ENCODE measurements around the gene APOBEC3B. TPM values are rescaled to one million over a fixed set of nuclear protein-coding genes. Genes with fewer than 3 reads are reported as not detected.
A peak's percentile ranks its signal among the peaks of the same experiment; 100 is the strongest.

The APOBEC3B gene
- total and polyA plus RNA-seq, 2 donors from 2014 or later: 1.0 to 2.7 TPM

- intact Hi-C loops (cut with DNase I): no loop called here
- Histone ChIP-seq H3K4me1 (ENCODE audit: control insufficient read depth in 2 of 3, insufficient read depth in 2 of 3, low read depth in 1 of 3, low read length in 3 of 3) (no peaks in the 10 kb centered on the region), H3K27me3 (ENCODE audit: control insufficient read depth, insufficient read depth, low read length) (no peaks in the 10 kb centered on the region), H3K9me3 (ENCODE audit: control insufficient read depth in 2 of 3, insufficient read depth in 1 of 3, low read length in 3 of 3) (no peaks in the 10 kb centered on the region), H3K27ac (ENCODE audit: low read depth in 2 of 2, low read length in 2 of 2) (no peak overlapping the region), H3K4me3 (ENCODE audit: low read length in 3 of 3) (no peak overlapping the region), H3K36me3 (ENCODE audit: control insufficient read depth in 2 of 3, insufficient read depth in 3 of 3, low read length in 3 of 3) (no peaks in the 10 kb centered on the region), H3K9ac (ENCODE audit: low read length in 3 of 3) (no peak overlapping the region)
- FAIRE-seq (no peak), DNase-seq (no peak)
- TF ChIP-seq, protein P1, sequence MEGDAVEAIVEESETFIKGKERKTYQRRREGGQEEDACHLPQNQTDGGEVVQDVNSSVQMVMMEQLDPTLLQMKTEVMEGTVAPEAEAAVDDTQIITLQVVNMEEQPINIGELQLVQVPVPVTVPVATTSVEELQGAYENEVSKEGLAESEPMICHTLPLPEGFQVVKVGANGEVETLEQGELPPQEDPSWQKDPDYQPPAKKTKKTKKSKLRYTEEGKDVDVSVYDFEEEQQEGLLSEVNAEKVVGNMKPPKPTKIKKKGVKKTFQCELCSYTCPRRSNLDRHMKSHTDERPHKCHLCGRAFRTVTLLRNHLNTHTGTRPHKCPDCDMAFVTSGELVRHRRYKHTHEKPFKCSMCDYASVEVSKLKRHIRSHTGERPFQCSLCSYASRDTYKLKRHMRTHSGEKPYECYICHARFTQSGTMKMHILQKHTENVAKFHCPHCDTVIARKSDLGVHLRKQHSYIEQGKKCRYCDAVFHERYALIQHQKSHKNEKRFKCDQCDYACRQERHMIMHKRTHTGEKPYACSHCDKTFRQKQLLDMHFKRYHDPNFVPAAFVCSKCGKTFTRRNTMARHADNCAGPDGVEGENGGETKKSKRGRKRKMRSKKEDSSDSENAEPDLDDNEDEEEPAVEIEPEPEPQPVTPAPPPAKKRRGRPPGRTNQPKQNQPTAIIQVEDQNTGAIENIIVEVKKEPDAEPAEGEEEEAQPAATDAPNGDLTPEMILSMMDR (IDR thresholded peaks at IDR 0.05; ENCODE audit: borderline replicate concordance, extremely low read depth, insufficient read depth): no peak
Measured at GRCh38 chr22:38972558-38972957, 9.6 kb upstream of the APOBEC3B start.

GRCh38 chr22:38973289-38974169, 8.6 kb upstream of the APOBEC3B start:
- DNase-seq (peak in 3 of 5 donors; percentile 20 to 69 (median 23)), FAIRE-seq (no peak)
- TF ChIP-seq, protein P1 (IDR thresholded peaks at IDR 0.05; ENCODE audit: borderline replicate concordance, extremely low read depth, insufficient read depth): peak; percentile 38
- Histone ChIP-seq H3K9ac (ENCODE audit: low read length in 3 of 3) (no peak overlapping the region), H3K36me3 (ENCODE audit: control insufficient read depth in 2 of 3, insufficient read depth in 3 of 3, low read length in 3 of 3) (no peaks in the 10 kb centered on the region), H3K27ac (ENCODE audit: low read depth in 2 of 2, low read length in 2 of 2) (no peak overlapping the region), H3K9me3 (ENCODE audit: control insufficient read depth in 2 of 3, insufficient read depth in 1 of 3, low read length in 3 of 3) (no peaks in the 10 kb centered on the region), H3K4me1 (ENCODE audit: control insufficient read depth in 2 of 3, insufficient read depth in 2 of 3, low read depth in 1 of 3, low read length in 3 of 3) (no peaks in the 10 kb centered on the region), H3K4me3 (ENCODE audit: low read length in 3 of 3) (no peak overlapping the region), H3K27me3 (ENCODE audit: control insufficient read depth, insufficient read depth, low read length) (no peaks in the 10 kb centered on the region)
- intact Hi-C loops (cut with DNase I): no loop called here

DNA sequence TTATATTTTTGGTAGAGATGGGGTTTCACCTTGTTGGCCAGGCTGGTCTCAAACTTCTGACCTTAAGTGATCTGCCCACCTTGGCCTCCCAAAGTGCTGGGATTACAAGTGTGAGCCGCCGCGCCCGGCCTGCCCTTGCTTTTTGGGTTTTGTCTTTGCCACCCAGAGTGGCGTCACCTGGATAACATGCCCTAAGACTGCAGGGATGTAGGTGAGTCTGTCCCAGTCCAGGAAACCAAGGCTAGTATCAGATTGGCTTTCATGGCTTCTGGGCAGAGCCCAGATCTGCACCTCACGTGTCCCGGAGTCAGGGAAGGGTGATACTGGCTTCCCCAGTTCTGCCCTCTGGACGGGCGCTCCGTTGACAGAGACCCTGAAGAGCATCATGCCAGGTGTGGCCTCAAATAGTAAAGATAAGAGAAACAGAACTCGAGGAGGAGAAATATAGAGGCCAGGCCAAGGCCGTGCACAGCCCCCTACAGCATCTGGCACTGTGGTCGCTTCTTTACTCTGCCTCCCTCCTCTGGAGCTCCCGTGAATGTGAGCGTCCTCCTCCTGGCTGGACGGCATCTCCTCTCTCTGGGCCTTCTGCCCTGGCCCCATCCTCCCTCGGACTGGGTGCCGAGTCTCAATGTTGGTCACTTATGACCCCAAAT, 7.8 kb upstream of the APOBEC3B start:
- H3K27ac ChIP-seq (ENCODE audit: low read depth in 2 of 2, low read length in 2 of 2): no peak overlapping the region
- no peaks in the 10 kb centered on the region for H3K4me1 ChIP-seq (ENCODE audit: control insufficient read depth in 2 of 3, insufficient read depth in 2 of 3, low read depth in 1 of 3, low read length in 3 of 3)
- no peaks in the 10 kb centered on the region for H3K9me3 ChIP-seq (ENCODE audit: control insufficient read depth in 2 of 3, insufficient read depth in 1 of 3, low read length in 3 of 3)
- DNase-seq: peak in 1 of 5 donors; percentile 15
- intact Hi-C loops (cut with DNase I): no loop called here
- no peak overlapping the region for H3K9ac ChIP-seq (ENCODE audit: low read length in 3 of 3)
- no peaks in the 10 kb centered on the region for H3K36me3 ChIP-seq (ENCODE audit: control insufficient read depth in 2 of 3, insufficient read depth in 3 of 3, low read length in 3 of 3)
- no peak overlapping the region for H3K4me3 ChIP-seq (ENCODE audit: low read length in 3 of 3)
- TF ChIP-seq, protein P1 (IDR thresholded peaks at IDR 0.05; ENCODE audit: borderline replicate concordance, extremely low read depth, insufficient read depth): no peak
- H3K27me3 ChIP-seq (ENCODE audit: control insufficient read depth, insufficient read depth, low read length): no peaks in the 10 kb centered on the region
- no peak for FAIRE-seq
